ENCODE measurements around the gene HCRTR1. TPM values are rescaled to one million over a fixed set of nuclear protein-coding genes. Genes with fewer than 3 reads are reported as not detected.

HCRTR1 gene
- total RNA-seq, 1 experiment from 2014 or later = not detected

DNA sequence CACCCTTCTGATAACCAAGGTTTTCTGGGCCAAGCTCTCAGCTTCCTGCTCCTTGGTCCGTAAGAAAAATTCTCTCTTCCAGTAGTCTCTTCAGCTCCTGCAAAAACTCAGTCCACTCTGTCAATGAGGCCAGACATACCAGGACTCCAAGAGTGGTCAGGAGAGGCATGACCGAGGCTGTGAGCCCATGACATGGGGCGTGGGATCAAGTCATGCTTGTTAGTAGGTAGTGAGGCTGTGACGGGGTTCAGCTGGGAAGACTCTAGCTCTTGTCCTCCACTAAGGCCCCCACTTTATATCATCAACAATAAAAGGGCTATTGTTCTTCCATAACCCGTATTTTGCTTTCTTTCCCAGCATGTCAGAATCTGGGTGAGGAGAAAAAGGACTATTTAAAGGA, 10.1 kb upstream of the HCRTR1 start:
- H3K9me2 ChIP-seq (ENCODE audit: insufficient read depth) = no peaks in the 10 kb centered on the region
- DNase-seq = no peak
- H3K27ac ChIP-seq = no peak overlapping the region
- no peaks in the 10 kb centered on the region for H3K36me3 ChIP-seq (ENCODE audit: low read depth)
- H3K79me2 ChIP-seq (ENCODE audit: low read depth) = no peaks in the 10 kb centered on the region
- no peak overlapping the region for H2AFZ ChIP-seq
- no peaks in the 10 kb centered on the region for H3K4me1 ChIP-seq (replicated peaks; ENCODE audit: insufficient read depth)
- TF ChIP-seq EZH2 (IDR thresholded peaks at IDR 0.05; ENCODE audit: low read depth) = no peak
- TF ChIP-seq, protein P1, sequence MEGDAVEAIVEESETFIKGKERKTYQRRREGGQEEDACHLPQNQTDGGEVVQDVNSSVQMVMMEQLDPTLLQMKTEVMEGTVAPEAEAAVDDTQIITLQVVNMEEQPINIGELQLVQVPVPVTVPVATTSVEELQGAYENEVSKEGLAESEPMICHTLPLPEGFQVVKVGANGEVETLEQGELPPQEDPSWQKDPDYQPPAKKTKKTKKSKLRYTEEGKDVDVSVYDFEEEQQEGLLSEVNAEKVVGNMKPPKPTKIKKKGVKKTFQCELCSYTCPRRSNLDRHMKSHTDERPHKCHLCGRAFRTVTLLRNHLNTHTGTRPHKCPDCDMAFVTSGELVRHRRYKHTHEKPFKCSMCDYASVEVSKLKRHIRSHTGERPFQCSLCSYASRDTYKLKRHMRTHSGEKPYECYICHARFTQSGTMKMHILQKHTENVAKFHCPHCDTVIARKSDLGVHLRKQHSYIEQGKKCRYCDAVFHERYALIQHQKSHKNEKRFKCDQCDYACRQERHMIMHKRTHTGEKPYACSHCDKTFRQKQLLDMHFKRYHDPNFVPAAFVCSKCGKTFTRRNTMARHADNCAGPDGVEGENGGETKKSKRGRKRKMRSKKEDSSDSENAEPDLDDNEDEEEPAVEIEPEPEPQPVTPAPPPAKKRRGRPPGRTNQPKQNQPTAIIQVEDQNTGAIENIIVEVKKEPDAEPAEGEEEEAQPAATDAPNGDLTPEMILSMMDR (conservative IDR thresholded peaks at IDR 0.05) = no peak
- no TSS peak for BruUV-seq (replicated peaks)
- POLR2A ChIA-PET (ENCODE audit: unreplicated experiment) = no interaction called here
- no peaks in the 10 kb centered on the region for H4K20me1 ChIP-seq (ENCODE audit: insufficient read depth)
- no peaks in the 10 kb centered on the region for H3K27me3 ChIP-seq (ENCODE audit: insufficient read depth, low read depth)
- CTCF ChIA-PET = interaction anchor here (0.6 kb wide), 1 partner anchor 414 kb away, joined by 3 read pairs; no protein-coding TSS in a partner anchor
- H3K4me3 ChIP-seq = no peak overlapping the region
- H3K4me2 ChIP-seq = no peak overlapping the region
- no peaks in the 10 kb centered on the region for H3K9me3 ChIP-seq (ENCODE audit: insufficient read depth, low read depth)
- H3F3A ChIP-seq (ENCODE audit: insufficient read depth, low read depth) = peaks cover 4% of the 10 kb centered on the region; the same call in 1 of the 2 replicates
- intact Hi-C loops (cut with micrococcal nuclease; ENCODE audit: unreplicated experiment) = no loop called here

DNA sequence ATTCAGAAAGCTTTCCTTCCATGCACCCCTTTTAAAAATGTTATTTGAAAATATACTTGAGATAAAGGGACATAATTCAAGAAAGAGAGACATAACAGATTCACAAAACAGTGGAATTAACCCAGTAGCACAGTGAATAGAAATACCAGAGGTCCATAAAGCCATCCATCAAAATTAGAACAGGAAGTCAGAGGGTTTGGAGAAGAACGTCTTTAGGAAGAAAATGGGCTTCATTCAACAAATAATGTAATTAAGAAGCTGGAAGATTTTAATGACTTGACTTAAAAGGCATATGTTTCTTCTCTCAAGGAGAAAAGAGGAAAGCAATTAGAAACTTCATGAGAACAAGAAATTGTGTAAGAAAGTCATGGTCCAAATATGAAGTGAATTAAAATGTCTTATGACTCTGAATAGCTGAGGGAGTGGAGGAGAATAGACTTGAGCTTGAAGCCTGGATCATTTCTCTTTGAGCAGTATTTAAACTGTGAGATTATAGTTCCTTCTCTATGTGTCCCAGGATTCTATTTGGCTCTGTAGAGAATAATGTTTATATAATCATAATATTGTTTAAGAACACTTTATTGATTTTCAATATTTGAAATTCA, 7.9 kb upstream of the HCRTR1 start:
- DNase-seq = no peak
- H3K4me3 ChIP-seq = no peak overlapping the region
- ChIA-PET POLR2A (ENCODE audit: unreplicated experiment) (no interaction called here), CTCF (no interaction called here)
- no peaks in the 10 kb centered on the region for H3K9me3 ChIP-seq (ENCODE audit: insufficient read depth, low read depth)
- no peaks in the 10 kb centered on the region for H3K36me3 ChIP-seq (ENCODE audit: low read depth)
- no peaks in the 10 kb centered on the region for H3K4me1 ChIP-seq (replicated peaks; ENCODE audit: insufficient read depth)
- TF ChIP-seq EZH2 (IDR thresholded peaks at IDR 0.05; ENCODE audit: low read depth) = no peak
- TF ChIP-seq, protein P1 (conservative IDR thresholded peaks at IDR 0.05) = no peak
- no peaks in the 10 kb centered on the region for H3K79me2 ChIP-seq (ENCODE audit: low read depth)
- H3K4me2 ChIP-seq = no peak overlapping the region
- H3K27ac ChIP-seq = no peak overlapping the region
- intact Hi-C loops (cut with micrococcal nuclease; ENCODE audit: unreplicated experiment) = no loop called here
- H3F3A ChIP-seq (ENCODE audit: insufficient read depth, low read depth) = peaks cover 8% of the 10 kb centered on the region; the same call in 1 of the 2 replicates
- H4K20me1 ChIP-seq (ENCODE audit: insufficient read depth) = no peaks in the 10 kb centered on the region
- no peaks in the 10 kb centered on the region for H3K9me2 ChIP-seq (ENCODE audit: insufficient read depth)
- no peak overlapping the region for H2AFZ ChIP-seq
- H3K27me3 ChIP-seq (ENCODE audit: insufficient read depth, low read depth) = no peaks in the 10 kb centered on the region
- no TSS peak for BruUV-seq (replicated peaks)

DNA sequence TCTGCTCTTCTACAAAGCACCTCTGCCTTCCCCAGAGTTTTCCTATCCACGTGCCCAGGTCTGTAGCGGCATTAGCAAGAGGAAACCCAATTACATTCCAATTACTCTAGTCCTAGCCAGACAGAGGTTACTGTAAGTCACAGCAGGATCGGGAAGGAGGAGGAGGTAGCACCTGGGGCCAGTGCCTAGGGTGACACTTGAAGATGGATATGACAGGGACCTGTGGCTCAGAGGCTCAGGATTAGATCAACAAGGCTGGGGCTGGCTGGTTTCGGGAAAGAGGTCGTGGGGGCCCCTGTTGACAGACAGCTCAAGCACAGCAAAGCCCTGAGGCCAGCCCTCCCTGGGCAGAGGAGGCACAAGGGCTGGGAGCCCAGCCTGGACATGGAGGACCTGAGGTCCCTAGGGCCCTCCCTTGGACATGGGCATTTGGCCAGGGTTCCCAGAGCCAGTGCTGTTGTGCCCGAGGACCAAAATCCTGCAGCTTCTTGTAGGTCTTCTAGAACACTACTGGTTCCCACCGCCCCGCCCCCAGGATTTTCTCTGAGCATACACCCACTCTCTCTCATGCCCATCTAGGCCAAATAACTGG, 3.0 kb upstream of the HCRTR1 start:
- ChIA-PET POLR2A (ENCODE audit: unreplicated experiment) (no interaction called here), CTCF (no interaction called here)
- Histone ChIP-seq H3K9me2 (ENCODE audit: insufficient read depth) (no peaks in the 10 kb centered on the region), H3K79me2 (ENCODE audit: low read depth) (no peaks in the 10 kb centered on the region), H3K27me3 (ENCODE audit: insufficient read depth, low read depth) (no peaks in the 10 kb centered on the region), H3K27ac (no peak overlapping the region), H2AFZ (no peak overlapping the region), H3F3A (ENCODE audit: insufficient read depth, low read depth) (peaks cover 8% of the 10 kb centered on the region; the same call in 1 of the 2 replicates), H3K9me3 (ENCODE audit: insufficient read depth, low read depth) (no peaks in the 10 kb centered on the region), H4K20me1 (ENCODE audit: insufficient read depth) (no peaks in the 10 kb centered on the region), H3K4me3 (no peak overlapping the region), H3K4me2 (no peak overlapping the region), H3K4me1 (replicated peaks; ENCODE audit: insufficient read depth) (no peaks in the 10 kb centered on the region), H3K36me3 (ENCODE audit: low read depth) (no peaks in the 10 kb centered on the region)
- intact Hi-C loops (cut with micrococcal nuclease; ENCODE audit: unreplicated experiment) = no loop called here
- BruUV-seq (replicated peaks) = no TSS peak
- no peak for DNase-seq
- no peak for TF ChIP-seq EZH2 (IDR thresholded peaks at IDR 0.05; ENCODE audit: low read depth)
- TF ChIP-seq, protein P1 (conservative IDR thresholded peaks at IDR 0.05) = no peak
